SK-N-SH treated with all-trans-retinoic acid at 6 μM for 48 hours (cell line): ENCODE results near the gene ZNF664.

ENCODE experiments used
- ATAC-seq: fragments of 200-7000 bp; cut with Tn5 transposase; 3 replicates; pipeline ENCODE4 v1.9.1; 2020; ENCODE audit warnings: mild to moderate bottlenecking, moderate library complexity
- ARNTL ChIP-seq: fragments of 450-650 bp; formaldehyde crosslinking; IDR thresholded peaks from 2 replicates; pipeline ENCODE4 v1.5.0; 2020; ENCODE audit warnings: low read depth, mild to moderate bottlenecking, moderate library complexity, borderline replicate concordance
- BACH2 ChIP-seq: fragments of 250-450 bp; sonication (Bioruptor Pico); IDR thresholded peaks from 2 replicates; pipeline ENCODE4 v1.9.0; 2021; ENCODE audit warnings: mild to moderate bottlenecking, borderline replicate concordance
- CSDC2 ChIP-seq: fragments of 250-450 bp; sonication (Bioruptor Pico); IDR thresholded peaks from 2 replicates; pipeline ENCODE4 v1.5.0; 2020; ENCODE audit warnings: mild to moderate bottlenecking, moderate library complexity
- ESRRG ChIP-seq: fragments of 250-450 bp; sonication (Bioruptor Pico); IDR thresholded peaks from 2 replicates; pipeline ENCODE4 v1.6.1; 2021; ENCODE audit warnings: mild to moderate bottlenecking
- GLIS3 ChIP-seq: fragments of 250-450 bp; sonication (Bioruptor Pico); IDR thresholded peaks from 2 replicates; pipeline ENCODE4 v1.5.0; 2020; ENCODE audit warnings: mild to moderate bottlenecking, moderate library complexity
- ISL1 ChIP-seq: fragments of 250-450 bp; sonication (Bioruptor Pico); IDR thresholded peaks from 2 replicates; pipeline ENCODE4 v2.1.2; 2022; ENCODE audit warnings: mild to moderate bottlenecking, moderate library complexity
- OSR1 ChIP-seq: fragments of 250-450 bp; sonication (Bioruptor Pico); IDR thresholded peaks from 2 replicates; pipeline ENCODE4 v1.8.0; 2022; ENCODE audit warnings: moderate library complexity, mild to moderate bottlenecking, inconsistent platforms
- PPARA ChIP-seq: fragments of 250-450 bp; sonication (Bioruptor Pico); IDR thresholded peaks from 2 replicates; pipeline ENCODE4 v1.5.0; 2020; ENCODE audit warnings: mild to moderate bottlenecking, borderline replicate concordance
- RARB ChIP-seq: fragments of 250-450 bp; sonication (Bioruptor Pico); IDR thresholded peaks from 2 replicates; pipeline ENCODE4 v1.8.0; 2021; ENCODE audit warnings: mild to moderate bottlenecking, moderate library complexity
- SNAI2 ChIP-seq: fragments of 250-450 bp; sonication (Bioruptor Pico); IDR thresholded peaks from 2 replicates; pipeline ENCODE4 v1.5.0; 2020; ENCODE audit warnings: mild to moderate bottlenecking, moderate library complexity
- TCF4 ChIP-seq: fragments of 250-450 bp; sonication (Bioruptor Pico); IDR thresholded peaks from 2 replicates; pipeline ENCODE4 v1.8.0; 2021; ENCODE audit warnings: mild to moderate bottlenecking, moderate library complexity, borderline replicate concordance
- TOX ChIP-seq: fragments of 250-450 bp; sonication (Bioruptor Pico); IDR thresholded peaks from 2 replicates; pipeline ENCODE4 v1.8.0; 2021; ENCODE audit warnings: mild to moderate bottlenecking, moderate library complexity, borderline replicate concordance
- ZFP3 ChIP-seq: fragments of 250-450 bp; sonication (Bioruptor Pico); IDR thresholded peaks from 2 replicates; pipeline ENCODE4 v1.5.0; 2020; ENCODE audit warnings: mild to moderate bottlenecking, moderate library complexity
- ZFP30 ChIP-seq: fragments of 450-650 bp; formaldehyde crosslinking; IDR thresholded peaks from 2 replicates; pipeline ENCODE4 v1.5.0; 2022; ENCODE audit warnings: mild to moderate bottlenecking, moderate library complexity
- ZNF565 ChIP-seq: fragments of 450-650 bp; formaldehyde crosslinking; conservative IDR thresholded peaks from 2 replicates; pipeline ENCODE4 v1.5.0; 2020; ENCODE audit warnings: low read depth, mild to moderate bottlenecking, moderate library complexity
- TF ChIP-seq, protein P1 (sequence below): fragments of 250-450 bp; sonication (Bioruptor Pico); IDR thresholded peaks from 2 replicates; pipeline ENCODE4 v1.8.0; 2020; ENCODE audit warnings: mild to moderate bottlenecking, moderate library complexity, borderline replicate concordance
- TF ChIP-seq, protein P2 (sequence below): fragments of 250-450 bp; sonication (Bioruptor Pico); IDR thresholded peaks from 2 replicates; pipeline ENCODE4 v1.8.0; 2021; ENCODE audit warnings: low read depth, mild to moderate bottlenecking, moderate library complexity, borderline replicate concordance
- TF ChIP-seq, protein P3 (sequence below): fragments of 250-450 bp; sonication (Bioruptor Pico); IDR thresholded peaks from 2 replicates; pipeline ENCODE4 v1.5.0; 2020; ENCODE audit warnings: mild to moderate bottlenecking, moderate library complexity
- TF ChIP-seq, protein P4 (sequence below): fragments of 250-450 bp; sonication (Bioruptor Pico); IDR thresholded peaks from 2 replicates; pipeline ENCODE4 v1.5.1; 2021; ENCODE audit warnings: mild to moderate bottlenecking, moderate library complexity

ZNF664 gene

DNA sequence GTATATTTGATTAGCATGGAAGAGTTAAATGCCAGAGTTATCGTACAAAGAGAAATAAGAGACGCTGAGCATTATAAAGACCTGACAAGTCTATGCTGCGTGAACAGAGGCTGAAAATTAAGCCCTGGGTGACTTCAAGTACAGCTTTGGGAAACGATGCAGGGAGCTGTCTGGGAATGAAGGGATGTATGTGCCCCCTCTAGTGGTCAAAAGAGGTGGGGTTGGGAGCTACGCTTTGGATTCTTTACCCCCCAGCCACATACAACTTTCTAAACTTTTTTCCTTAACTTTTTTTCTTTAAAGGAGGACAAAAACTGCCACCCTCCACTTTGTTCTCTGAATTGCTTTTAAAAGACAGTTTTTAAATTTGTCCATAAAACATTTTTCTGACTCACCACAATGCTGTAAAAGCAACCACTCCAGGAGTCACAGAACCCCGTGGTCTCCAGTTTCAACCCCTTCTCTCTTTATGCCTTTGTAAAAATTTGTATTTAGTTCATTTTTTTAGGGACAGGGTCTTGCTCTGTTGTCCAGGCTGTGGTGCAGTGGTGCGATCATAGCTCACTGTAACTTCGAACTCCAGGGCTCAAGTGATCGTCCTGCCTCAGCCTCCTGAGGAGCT is 59.4 kb downstream of the ZNF664 start:
- TF ChIP-seq RARB (CRISPR knock-in tag) = no peak
- TF ChIP-seq SNAI2 (CRISPR knock-in tag) = no peak
- TF ChIP-seq CSDC2 = no peak
- ATAC-seq = peak; percentile 76

DNA sequence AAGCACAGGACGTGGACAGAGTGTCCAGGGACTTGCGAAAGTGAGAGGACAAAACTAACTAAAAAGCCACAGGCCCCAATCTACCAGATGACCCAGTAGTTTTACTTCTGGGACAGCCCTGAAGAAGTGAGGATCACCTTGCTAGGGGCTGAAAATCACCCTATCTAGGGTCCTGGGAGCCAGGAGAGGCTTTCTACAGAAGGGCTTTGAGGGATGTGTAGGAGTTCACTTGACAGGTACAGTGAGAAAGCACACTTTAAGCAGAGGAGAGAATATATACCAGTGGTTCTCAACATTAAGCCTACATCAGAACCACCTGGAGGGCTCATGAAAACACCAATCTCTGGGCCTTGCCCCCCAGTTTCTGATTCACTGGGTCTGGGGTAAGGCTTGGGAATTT is 60.8 kb downstream of the ZNF664 start:
- no peak for TF ChIP-seq ESRRG
- peak; percentile 96 for TF ChIP-seq ZFP3
- no peak for TF ChIP-seq ZNF565
- ATAC-seq = no peak

DNA sequence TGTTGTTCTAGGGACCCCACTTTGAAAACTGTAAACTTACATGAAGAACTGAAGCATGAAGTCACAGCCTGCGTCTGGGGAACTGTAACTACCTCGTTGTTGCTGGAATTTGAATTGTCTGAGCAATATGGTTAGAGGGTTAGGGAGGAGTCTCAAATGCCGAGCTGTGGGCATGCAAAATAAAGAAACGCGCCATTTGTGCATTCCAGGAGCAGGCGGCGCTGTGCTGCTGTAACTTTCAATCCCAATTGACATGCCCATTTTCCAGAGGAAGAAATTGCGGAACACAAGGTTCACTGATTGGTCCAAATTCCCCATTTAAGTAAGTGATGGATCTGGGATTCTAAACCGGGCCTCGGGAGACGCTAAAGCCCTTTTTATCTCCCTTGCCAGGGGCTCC is 61.3 kb downstream of the ZNF664 start:
- ATAC-seq = no peak
- TF ChIP-seq, protein P1, sequence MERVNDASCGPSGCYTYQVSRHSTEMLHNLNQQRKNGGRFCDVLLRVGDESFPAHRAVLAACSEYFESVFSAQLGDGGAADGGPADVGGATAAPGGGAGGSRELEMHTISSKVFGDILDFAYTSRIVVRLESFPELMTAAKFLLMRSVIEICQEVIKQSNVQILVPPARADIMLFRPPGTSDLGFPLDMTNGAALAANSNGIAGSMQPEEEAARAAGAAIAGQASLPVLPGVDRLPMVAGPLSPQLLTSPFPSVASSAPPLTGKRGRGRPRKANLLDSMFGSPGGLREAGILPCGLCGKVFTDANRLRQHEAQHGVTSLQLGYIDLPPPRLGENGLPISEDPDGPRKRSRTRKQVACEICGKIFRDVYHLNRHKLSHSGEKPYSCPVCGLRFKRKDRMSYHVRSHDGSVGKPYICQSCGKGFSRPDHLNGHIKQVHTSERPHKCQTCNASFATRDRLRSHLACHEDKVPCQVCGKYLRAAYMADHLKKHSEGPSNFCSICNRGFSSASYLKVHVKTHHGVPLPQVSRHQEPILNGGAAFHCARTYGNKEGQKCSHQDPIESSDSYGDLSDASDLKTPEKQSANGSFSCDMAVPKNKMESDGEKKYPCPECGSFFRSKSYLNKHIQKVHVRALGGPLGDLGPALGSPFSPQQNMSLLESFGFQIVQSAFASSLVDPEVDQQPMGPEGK (CRISPR knock-in tag) = no peak

DNA sequence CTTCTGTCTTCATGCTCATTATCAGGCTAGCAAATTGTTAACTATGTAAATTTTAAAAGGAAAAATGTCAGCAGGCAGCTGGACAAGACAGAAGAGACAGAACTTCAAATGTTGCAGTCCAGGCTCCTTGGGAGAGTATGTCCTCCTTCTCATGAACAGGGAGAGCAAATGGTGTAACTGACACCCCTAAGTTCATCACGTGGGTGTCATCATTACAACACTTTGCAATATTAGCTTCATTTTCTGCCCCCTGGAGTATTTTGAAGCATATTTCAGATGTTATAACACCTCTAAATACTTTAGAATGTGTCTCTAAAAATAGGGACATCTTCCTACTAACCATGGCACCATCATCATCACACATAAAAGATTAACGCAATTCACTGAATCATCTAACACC is 62.1 kb downstream of the ZNF664 start:
- no peak for ATAC-seq
- TF ChIP-seq, protein P1 (CRISPR knock-in tag) = no peak
- TF ChIP-seq BACH2 (CRISPR knock-in tag) (no peak), ZFP30 (CRISPR knock-in tag) (no peak), ZNF565 (no peak), TOX (no peak), ISL1 (CRISPR knock-in tag) (no peak), PPARA (CRISPR knock-in tag) (no peak)
- TF ChIP-seq, protein P2, sequence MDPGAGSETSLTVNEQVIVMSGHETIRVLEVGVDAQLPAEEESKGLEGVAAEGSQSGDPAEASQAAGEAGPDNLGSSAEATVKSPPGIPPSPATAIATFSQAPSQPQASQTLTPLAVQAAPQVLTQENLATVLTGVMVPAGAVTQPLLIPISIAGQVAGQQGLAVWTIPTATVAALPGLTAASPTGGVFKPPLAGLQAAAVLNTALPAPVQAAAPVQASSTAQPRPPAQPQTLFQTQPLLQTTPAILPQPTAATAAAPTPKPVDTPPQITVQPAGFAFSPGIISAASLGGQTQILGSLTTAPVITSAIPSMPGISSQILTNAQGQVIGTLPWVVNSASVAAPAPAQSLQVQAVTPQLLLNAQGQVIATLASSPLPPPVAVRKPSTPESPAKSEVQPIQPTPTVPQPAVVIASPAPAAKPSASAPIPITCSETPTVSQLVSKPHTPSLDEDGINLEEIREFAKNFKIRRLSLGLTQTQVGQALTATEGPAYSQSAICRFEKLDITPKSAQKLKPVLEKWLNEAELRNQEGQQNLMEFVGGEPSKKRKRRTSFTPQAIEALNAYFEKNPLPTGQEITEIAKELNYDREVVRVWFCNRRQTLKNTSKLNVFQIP = no peak

DNA sequence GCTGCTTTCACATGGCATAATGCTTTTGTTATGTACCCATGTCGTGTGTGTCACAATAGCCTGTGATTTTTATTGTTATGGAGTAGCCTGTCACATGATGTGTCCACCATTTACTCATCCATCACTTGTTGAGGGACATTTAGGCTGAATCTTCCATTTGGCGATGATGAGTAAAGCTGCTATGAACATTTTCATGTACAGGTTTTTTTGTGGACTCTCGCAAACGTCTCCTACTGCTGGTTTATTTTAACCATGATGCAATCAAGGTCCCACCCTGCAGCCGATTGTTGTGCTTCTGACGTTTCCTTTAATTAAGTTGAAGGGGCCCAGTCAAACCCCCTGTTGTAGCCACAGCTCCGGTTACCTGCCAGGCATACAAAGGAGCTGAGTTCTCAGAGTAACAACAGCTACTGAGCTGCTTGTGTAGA is 63.2 kb downstream of the ZNF664 start:
- ATAC-seq = peak; percentile 53
- TF ChIP-seq SNAI2 (CRISPR knock-in tag) (no peak), CSDC2 (no peak)
- TF ChIP-seq, protein P3, sequence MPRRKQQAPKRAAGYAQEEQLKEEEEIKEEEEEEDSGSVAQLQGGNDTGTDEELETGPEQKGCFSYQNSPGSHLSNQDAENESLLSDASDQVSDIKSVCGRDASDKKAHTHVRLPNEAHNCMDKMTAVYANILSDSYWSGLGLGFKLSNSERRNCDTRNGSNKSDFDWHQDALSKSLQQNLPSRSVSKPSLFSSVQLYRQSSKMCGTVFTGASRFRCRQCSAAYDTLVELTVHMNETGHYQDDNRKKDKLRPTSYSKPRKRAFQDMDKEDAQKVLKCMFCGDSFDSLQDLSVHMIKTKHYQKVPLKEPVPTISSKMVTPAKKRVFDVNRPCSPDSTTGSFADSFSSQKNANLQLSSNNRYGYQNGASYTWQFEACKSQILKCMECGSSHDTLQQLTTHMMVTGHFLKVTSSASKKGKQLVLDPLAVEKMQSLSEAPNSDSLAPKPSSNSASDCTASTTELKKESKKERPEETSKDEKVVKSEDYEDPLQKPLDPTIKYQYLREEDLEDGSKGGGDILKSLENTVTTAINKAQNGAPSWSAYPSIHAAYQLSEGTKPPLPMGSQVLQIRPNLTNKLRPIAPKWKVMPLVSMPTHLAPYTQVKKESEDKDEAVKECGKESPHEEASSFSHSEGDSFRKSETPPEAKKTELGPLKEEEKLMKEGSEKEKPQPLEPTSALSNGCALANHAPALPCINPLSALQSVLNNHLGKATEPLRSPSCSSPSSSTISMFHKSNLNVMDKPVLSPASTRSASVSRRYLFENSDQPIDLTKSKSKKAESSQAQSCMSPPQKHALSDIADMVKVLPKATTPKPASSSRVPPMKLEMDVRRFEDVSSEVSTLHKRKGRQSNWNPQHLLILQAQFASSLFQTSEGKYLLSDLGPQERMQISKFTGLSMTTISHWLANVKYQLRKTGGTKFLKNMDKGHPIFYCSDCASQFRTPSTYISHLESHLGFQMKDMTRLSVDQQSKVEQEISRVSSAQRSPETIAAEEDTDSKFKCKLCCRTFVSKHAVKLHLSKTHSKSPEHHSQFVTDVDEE = no peak
- TF ChIP-seq, protein P2 = no peak
- TF ChIP-seq, all 23 proteins: peak for 0

DNA sequence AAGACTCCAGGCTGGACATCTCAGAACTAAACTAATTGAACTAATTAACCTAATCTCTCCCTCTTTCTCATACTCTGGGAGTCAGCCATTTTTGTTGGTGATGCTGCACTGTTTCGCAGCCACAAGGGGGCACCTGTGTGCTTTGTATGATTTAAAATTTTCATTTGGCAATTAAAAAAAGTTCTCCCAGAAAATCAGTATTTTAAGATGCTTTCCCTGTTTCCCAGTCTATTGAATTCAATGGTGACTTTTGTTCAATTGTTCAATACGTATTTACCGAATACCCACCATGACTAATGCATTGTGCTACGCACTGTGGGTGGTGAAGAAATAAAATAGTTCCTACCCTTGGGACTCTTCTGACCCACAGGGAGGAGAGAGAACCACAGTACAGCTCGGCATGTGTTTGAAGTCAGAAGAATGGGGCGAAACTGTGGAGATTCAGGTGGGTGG is 63.7 kb downstream of the ZNF664 start:
- ATAC-seq = peak; percentile 81
- TF ChIP-seq GLIS3 (CRISPR knock-in tag) (no peak), SNAI2 (CRISPR knock-in tag) (no peak), ISL1 (CRISPR knock-in tag) (no peak), ARNTL (CRISPR knock-in tag) (no peak), ESRRG (no peak), TCF4 (CRISPR knock-in tag) (no peak), BACH2 (CRISPR knock-in tag) (no peak), OSR1 (CRISPR knock-in tag) (no peak), CSDC2 (no peak)
- TF ChIP-seq, protein P1 (CRISPR knock-in tag) = no peak
- TF ChIP-seq, protein P4, sequence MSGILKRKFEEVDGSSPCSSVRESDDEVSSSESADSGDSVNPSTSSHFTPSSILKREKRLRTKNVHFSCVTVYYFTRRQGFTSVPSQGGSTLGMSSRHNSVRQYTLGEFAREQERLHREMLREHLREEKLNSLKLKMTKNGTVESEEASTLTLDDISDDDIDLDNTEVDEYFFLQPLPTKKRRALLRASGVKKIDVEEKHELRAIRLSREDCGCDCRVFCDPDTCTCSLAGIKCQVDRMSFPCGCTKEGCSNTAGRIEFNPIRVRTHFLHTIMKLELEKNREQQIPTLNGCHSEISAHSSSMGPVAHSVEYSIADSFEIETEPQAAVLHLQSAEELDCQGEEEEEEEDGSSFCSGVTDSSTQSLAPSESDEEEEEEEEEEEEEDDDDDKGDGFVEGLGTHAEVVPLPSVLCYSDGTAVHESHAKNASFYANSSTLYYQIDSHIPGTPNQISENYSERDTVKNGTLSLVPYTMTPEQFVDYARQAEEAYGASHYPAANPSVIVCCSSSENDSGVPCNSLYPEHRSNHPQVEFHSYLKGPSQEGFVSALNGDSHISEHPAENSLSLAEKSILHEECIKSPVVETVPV = no peak
